Medulla oblongata (tissue), 1 donor: ENCODE data around the gene CST1.
"Not testable (repeated sequence)": the region's sequence is repeated elsewhere in the genome, so short reads cannot be mapped to it uniquely, and the experiment has no call there.

ENCODE experiments used
- DNase-seq: peaks from one replicate; pipeline ENCODE4 v3.0.0-alpha.2; 2015; ENCODE audit errors: extremely low spot score

Gene CST1

GRCh38 chr20:23755131-23755611 lies 4.4 kb upstream of the CST1 start:
- DNase-seq, result not testable (repeated sequence)

DNA sequence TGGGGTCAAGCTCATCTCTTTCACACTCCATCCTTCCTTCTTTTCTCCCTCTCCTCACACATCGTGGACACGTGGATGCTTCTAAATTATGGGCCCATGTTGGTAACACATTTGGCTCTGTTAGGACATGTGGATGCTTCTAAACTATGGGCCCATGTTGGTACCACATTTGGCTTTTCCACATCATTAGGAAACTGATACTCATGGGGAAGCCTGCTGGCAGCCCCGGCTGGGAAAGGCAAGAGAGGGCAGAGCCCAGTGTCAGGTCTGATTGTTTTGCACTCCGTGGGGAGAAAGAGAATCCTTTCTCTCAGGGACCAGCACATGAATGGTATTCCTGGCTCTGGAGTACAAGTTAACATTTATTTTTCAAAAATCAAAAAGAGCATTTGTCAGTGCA lies 4.0 kb upstream of the CST1 start:
- no peak for DNase-seq

DNA sequence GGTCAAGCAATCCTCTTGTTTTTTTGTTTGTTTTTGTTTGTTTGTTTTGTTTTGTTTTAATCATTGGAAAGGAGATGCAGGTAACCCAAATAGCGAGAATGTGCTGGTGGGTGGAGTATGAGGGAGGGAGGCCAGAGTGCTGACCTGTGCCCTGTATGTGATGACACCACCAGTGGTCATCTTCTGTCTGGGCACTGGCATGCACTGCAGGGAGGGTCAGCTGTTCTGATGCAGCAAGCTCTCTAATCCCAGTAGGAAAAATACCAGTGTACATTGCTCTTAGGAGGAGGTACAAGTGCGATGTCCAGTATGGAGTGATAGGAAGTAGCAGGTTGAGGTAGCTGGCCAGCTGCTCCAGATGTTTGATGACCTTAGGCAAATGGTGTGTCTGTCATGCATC lies 2.9 kb upstream of the CST1 start:
- no peak for DNase-seq

GRCh38 chr20:23753194-23753548 lies 2.4 kb upstream of the CST1 start:
- no peak for DNase-seq

DNA sequence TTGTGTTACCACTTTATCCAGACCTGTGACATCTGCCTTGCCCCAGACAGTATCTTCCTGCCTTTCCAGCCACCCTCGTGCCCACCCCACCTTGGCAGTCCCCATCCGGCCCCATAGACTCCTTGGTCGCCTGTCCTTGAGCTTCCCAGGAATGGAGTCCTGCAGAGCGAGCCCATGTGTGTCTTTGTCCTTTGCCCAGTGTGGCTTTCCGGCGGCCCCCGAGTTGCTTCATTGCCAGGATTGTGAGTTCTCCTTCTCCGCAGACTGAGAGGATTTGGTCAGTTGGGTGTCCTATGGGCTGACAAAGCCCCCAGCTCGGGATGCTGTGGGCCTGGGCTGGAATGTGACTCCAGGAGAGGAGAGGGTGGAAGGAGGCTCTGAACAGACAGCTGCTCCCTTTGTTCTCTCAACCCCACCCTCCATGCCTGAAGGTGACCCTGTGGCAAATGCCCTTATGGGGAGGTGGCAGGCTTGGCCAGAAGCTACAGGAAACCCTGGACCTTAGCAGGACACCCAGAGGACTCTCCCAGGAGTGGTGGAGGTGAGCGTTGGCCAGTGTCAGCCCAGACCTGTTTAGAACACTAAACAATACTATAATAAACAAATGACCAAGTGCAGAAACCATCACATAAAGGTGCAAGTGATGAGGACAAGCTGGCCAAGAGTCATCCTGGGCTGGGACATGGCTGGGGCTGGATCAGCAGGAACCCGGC lies 1.9 kb upstream of the CST1 start:
- no peak for DNase-seq

- no peak for DNase-seq
These were observed 1.3 kb upstream of the CST1 start for GRCh38 chr20:23752019-23752418.

GRCh38 chr20:23749746-23750145 lies 989 bp downstream of the CST1 start:
- DNase-seq, result no peak

DNA sequence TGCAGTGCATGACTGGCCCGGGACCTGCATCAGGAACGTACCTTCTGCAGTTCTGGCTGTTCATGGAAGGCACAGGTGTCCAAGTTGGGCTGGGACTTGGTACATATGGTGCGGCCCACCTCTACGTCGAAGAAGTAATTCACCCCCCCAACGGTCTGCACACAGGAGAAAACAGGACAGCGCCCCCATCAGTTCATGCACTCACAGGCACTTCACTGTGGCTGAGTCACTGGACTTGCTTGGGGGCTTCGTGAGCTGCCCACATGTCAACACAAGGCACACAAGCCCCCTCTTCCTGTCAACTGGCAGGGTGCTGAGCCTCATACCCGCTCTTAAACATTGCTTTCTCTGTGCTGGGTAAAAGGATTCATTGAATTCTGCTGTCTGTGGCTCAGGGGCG lies 1.8 kb downstream of the CST1 start:
- not testable (repeated sequence) for DNase-seq

GRCh38 chr20:23747551-23747950 lies 3.2 kb downstream of the CST1 start:
- not testable (repeated sequence) for DNase-seq

DNA sequence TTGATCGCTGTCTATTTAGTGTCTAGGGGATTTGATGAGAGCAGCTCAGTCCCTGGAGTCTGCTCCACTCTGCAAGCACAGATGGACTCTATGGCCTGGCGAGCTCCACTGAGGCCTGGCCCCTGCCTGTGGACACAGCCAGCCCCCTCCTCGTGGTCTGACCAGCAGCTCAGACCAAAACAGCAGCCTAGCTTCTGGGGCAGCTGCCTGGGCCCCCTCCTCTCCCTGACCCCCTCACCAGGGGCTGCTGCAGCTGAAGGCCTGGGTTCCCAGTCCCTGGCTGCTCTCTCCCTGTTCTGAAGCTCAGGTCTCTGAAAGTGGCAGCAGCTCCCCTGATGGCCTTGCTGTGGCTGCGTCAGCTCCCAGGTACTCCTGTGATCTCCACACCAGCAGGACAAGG lies 3.6 kb downstream of the CST1 start:
- DNase-seq, result not testable (repeated sequence)

- DNase-seq, result no peak
These were observed 4.4 kb downstream of the CST1 start for GRCh38 chr20:23746321-23746720.

DNA sequence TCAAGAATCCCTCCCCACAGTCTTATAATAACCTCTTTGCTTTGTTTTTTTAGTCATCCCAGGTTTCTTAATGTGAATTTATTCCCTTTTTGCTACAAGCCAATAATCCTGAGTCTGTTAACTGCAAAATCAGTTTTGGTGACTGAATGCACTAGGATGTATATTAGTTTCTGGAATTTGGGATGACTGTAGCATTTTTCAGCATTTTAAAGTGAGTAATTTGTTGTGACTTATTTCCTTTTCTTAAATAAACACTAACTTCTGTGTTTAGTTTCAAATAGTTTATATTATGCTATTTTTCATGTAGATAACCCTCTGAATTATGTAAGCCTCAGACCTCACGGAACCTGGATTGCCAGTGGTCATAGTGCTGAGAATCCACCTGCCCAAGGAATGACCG lies 5.5 kb downstream of the CST1 start:
- DNase-seq, result no peak

- DNase-seq, result no peak
These were observed 5.9 kb downstream of the CST1 start for GRCh38 chr20:23744817-23745216.

- peak; percentile 44 for DNase-seq
These were observed 15.3 kb downstream of the CST1 start for GRCh38 chr20:23735391-23735790.

DNA sequence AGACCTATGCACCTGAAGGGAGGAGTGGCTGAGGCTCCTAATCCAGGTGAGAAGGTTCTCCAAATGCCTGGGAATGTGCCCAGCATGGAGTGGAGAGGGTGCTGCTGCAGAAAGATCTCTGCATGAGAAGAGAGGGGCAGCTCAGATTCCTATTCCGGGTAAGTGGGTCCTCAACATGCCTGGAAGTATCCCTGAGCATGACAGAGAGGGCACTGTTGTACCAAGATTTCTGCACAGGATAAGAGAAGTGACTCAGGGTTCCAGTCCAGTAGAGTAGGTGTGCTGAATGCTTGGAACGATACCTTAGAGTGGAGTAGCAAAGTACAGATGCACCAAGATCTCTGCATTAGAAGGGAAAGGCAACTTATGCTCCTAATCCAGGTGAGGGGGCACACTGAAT lies 15.8 kb downstream of the CST1 start:
- not testable (repeated sequence) for DNase-seq

DNA sequence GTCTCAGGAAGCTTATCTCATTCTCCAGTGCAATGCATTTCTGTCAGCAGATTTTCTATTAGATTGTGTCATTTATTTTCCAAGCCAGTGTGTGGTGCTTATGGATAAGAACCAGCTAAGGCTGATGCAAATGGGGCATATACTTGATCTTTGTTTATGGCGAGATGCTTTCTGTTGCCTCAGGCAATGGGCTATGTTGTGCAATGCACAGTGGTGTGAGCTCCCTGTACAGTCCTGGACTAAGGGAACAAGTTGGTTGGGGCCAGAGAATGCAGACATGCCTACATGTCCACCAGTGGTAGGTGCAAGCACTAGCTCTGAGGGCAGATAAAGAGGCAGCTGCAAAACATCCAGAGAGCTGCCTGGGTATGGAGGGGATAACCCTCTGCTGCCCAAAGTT lies 16.3 kb downstream of the CST1 start:
- not testable (repeated sequence) for DNase-seq

DNA sequence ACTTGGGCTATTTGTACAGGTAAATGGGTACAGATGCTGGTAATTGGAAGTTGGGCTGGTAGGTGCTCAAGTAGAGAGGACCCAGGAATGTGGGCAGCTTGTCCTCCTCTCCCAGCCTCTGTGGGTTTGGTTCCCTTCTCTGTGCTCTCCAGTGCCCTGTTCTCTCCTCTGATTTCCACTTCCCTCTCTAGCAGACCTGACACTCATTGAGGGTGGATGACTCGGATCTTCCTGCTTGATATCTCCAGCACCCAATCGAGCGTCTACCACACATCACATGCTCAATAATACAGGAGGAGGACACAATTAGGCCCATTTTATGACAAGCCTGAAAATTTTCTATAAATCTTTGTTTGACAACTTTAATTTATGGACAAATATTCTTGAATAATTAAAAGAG lies 23.7 kb downstream of the CST1 start:
- no peak for DNase-seq

DNA sequence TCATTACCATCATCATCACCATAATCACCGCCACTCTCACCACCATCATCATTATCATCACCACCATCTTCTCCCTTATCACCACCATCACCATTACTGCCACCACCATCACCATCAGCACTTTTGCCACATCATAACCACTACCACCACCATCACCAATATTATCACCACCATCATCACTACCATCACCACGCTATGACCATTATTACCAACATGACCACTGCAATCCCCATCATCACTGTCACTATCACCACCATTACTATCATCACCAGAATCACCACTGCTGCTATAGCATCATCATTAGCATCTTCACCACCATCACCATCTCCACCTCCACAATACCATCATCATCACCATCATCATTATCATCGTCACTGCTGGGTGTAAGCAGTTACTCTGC lies 25.6 kb downstream of the CST1 start:
- DNase-seq, result no peak

DNA sequence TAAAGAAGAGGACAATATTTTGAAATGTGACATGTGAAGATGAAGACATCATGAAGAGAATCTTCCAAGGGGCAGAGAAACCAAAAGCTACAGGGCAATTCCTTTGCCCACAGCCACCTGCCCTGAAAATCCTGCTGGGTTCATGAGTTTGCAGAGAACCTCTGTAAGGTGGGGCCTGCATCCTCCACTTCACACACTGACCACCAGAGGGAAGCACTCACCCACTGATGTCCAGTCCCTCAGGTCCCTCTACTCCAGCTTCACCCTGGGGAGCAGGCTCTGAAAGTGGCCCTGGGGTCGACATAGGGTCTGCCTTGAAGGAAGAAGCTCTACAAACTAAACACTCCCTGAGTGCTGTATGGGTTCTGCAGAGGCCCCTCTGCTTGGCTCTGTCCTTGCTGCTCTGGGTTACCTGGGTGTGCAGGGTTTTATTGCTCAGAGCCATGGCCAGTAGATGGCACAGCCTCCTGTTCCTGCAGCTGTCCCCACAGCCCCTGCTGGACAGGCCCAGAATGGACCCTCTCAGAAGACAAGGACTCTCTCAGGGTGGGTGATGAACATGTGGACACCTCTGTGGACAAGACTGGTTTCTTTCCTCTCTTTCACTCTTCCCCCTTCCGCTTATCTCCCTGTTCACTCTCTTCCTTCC lies 27.0 kb downstream of the CST1 start:
- peak; percentile 7 for DNase-seq

GRCh38 chr20:23722851-23723250 lies 27.9 kb downstream of the CST1 start:
- not testable (repeated sequence) for DNase-seq

GRCh38 chr20:23721962-23722361 lies 28.8 kb downstream of the CST1 start:
- no peak for DNase-seq

DNA sequence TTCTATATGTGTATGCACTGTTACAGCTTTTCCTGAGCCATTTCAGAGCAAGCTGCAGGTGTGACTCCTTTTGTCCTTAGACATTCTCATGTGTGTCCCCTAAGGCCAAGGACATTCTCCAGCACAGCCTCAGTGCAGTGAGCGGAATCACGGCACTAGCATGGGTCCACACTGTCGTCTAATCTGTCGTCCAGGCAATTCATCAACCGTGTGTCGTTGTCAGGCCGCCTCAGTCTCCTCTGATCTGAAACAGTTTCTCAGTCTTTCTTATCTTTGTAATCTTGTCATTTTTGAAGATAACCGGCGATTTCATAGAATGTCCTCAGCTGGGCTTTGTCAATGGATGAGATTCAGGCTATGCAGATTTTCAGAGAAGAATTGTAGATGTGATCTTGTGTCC lies 31.4 kb downstream of the CST1 start:
- not testable (repeated sequence) for DNase-seq

- not testable (repeated sequence) for DNase-seq
These were observed 39.0 kb downstream of the CST1 start for GRCh38 chr20:23711778-23712177.

- no peak for DNase-seq
These were observed 40.0 kb downstream of the CST1 start for GRCh38 chr20:23710771-23711170.
